ENCODE results near the gene GALNT7.

DNA sequence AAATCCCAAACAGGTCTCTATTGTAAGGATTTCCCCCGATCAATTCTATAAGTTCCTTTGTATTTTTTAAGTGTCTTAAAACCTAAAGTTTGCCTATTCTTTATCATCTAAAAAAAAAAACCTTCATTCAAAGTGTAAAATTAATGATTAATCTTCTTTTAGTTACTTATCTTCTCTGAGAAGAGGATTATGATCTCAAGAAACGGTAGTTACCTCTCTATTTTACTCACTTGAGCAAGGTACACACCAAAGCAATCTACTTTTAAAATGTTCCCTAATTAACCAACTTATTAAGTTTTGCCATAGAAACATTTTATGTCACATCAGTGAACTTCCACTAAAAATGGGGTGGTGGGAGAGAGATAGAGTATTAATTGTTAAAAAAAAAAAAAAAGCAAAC is 15.2 kb upstream of the GALNT7 start:
- TF ChIP-seq, protein P1, sequence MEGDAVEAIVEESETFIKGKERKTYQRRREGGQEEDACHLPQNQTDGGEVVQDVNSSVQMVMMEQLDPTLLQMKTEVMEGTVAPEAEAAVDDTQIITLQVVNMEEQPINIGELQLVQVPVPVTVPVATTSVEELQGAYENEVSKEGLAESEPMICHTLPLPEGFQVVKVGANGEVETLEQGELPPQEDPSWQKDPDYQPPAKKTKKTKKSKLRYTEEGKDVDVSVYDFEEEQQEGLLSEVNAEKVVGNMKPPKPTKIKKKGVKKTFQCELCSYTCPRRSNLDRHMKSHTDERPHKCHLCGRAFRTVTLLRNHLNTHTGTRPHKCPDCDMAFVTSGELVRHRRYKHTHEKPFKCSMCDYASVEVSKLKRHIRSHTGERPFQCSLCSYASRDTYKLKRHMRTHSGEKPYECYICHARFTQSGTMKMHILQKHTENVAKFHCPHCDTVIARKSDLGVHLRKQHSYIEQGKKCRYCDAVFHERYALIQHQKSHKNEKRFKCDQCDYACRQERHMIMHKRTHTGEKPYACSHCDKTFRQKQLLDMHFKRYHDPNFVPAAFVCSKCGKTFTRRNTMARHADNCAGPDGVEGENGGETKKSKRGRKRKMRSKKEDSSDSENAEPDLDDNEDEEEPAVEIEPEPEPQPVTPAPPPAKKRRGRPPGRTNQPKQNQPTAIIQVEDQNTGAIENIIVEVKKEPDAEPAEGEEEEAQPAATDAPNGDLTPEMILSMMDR (IDR thresholded peaks at IDR 0.05) = no peak
- no peak for TF ChIP-seq POLR2A (IDR thresholded peaks at IDR 0.05)

All from heart left ventricle (tissue), 13 donors.